ENCODE results near the gene WDR46. TPM values are rescaled to one million over a fixed set of nuclear protein-coding genes. Genes with fewer than 3 reads are reported as not detected.
"Not testable (repeated sequence)": the region's sequence is repeated elsewhere in the genome, so short reads cannot be mapped to it uniquely, and the experiment has no call there.

WDR46 gene
- total RNA-seq, 1 donor from 2014 or later: 37.0 TPM

DNA sequence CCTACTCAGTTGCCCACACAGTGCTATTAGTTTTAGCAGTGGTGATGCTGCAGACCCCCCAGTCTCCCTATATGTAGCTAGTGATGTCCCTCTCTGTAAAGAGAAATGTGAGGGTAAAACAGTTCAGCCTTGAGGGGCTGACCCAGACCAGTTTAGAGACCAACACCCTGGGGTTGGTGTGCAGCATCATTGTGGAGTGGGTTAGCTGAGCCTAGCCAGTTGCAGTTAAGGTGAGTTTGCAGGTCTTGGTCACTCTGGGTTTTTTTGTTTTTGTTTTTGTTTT is 12.5 kb downstream of the WDR46 start:
- intact Hi-C loops (cut with DNase I): no loop called here
- Histone ChIP-seq H3K4me3 (peak overlapping the region; percentile 80), H3K36me3 (peaks cover 51% of the 10 kb centered on the region), H3K27ac (peak overlapping the region; percentile 93), H3K4me1 (peaks cover 52% of the 10 kb centered on the region), H3K9me3 (no peaks in the 10 kb centered on the region), H3K27me3 (no peaks in the 10 kb centered on the region)
- DNase-seq: no peak
- TF ChIP-seq, protein P1, sequence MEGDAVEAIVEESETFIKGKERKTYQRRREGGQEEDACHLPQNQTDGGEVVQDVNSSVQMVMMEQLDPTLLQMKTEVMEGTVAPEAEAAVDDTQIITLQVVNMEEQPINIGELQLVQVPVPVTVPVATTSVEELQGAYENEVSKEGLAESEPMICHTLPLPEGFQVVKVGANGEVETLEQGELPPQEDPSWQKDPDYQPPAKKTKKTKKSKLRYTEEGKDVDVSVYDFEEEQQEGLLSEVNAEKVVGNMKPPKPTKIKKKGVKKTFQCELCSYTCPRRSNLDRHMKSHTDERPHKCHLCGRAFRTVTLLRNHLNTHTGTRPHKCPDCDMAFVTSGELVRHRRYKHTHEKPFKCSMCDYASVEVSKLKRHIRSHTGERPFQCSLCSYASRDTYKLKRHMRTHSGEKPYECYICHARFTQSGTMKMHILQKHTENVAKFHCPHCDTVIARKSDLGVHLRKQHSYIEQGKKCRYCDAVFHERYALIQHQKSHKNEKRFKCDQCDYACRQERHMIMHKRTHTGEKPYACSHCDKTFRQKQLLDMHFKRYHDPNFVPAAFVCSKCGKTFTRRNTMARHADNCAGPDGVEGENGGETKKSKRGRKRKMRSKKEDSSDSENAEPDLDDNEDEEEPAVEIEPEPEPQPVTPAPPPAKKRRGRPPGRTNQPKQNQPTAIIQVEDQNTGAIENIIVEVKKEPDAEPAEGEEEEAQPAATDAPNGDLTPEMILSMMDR (IDR thresholded peaks at IDR 0.05): no peak
- no peak for ATAC-seq

DNA sequence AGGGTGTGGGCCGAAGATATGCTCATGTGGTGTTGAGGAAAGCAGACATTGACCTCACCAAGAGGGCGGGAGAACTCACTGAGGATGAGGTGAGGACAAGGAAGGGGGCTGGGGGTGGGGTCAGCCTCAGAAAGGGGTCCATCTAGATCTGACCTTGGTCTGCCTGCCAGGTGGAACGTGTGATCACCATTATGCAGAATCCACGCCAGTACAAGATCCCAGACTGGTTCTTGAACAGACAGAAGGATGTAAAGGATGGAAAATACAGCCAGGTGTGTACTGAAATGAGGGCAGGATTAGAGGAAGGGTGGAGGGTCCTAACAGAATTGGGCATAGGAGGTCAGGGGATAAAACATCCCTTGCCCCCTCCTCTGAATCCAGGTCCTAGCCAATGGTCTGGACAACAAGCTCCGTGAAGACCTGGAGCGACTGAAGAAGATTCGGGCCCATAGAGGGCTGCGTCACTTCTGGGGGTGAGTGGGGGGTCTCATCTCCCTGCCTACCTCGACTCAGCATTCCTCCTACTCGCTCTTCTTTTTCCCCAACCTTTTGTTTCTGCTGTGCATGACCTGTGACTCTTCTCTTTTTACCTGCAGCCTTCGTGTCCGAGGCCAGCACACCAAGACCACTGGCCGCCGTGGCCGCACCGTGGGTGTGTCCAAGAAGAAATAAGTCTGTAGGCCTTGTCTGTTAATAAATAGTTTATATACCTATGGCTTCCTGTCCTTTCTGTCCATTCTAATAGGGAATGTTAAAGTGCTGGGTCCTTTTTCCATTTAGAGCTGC is 13.1 kb downstream of the WDR46 start:
- Histone ChIP-seq H3K4me1 (peaks cover 53% of the 10 kb centered on the region), H3K36me3 (peaks cover 51% of the 10 kb centered on the region), H3K27ac (peak overlapping the region; percentile 93), H3K4me3 (peak overlapping the region; percentile 80)
- intact Hi-C loops (cut with DNase I); H3K27me3 ChIP-seq; DNase-seq; ATAC-seq; H3K9me3 ChIP-seq: not testable (repeated sequence)

GRCh38 chr6:33273924-33274902 is 14.8 kb downstream of the WDR46 start:
- H3K4me3 ChIP-seq: no peak overlapping the region
- TF ChIP-seq, protein P1 (IDR thresholded peaks at IDR 0.05): no peak
- H3K4me1 ChIP-seq: peaks cover 62% of the 10 kb centered on the region
- ATAC-seq (no peak), DNase-seq (no peak)
- intact Hi-C loops (cut with DNase I): no loop called here
- no peak overlapping the region for H3K27ac ChIP-seq
- H3K27me3 ChIP-seq: no peaks in the 10 kb centered on the region
- no peaks in the 10 kb centered on the region for H3K9me3 ChIP-seq
- peaks cover 41% of the 10 kb centered on the region for H3K36me3 ChIP-seq

GRCh38 chr6:33273129-33273923 is 15.7 kb downstream of the WDR46 start:
- intact Hi-C loops (cut with DNase I): no loop called here
- no peak for ATAC-seq
- Histone ChIP-seq H3K27ac (peak overlapping the region; percentile 93), H3K27me3 (no peaks in the 10 kb centered on the region), H3K4me3 (peak overlapping the region; percentile 75), H3K36me3 (peaks cover 47% of the 10 kb centered on the region), H3K9me3 (no peaks in the 10 kb centered on the region), H3K4me1 (peaks cover 62% of the 10 kb centered on the region)
- TF ChIP-seq, protein P1 (IDR thresholded peaks at IDR 0.05): no peak
- DNase-seq: no peak

GRCh38 chr6:33272275-33273128 is 16.5 kb downstream of the WDR46 start:
- DNase-seq (no peak), ATAC-seq (peak; percentile 6)
- intact Hi-C loops (cut with DNase I): no loop called here
- Histone ChIP-seq H3K4me1 (peaks cover 54% of the 10 kb centered on the region), H3K36me3 (peaks cover 55% of the 10 kb centered on the region), H3K27me3 (no peaks in the 10 kb centered on the region), H3K27ac (peak overlapping the region; percentile 93), H3K9me3 (no peaks in the 10 kb centered on the region), H3K4me3 (peak overlapping the region; percentile 75)
- TF ChIP-seq, protein P1 (IDR thresholded peaks at IDR 0.05): no peak

Data from upper lobe of right lung (tissue), 1 donor.